NCI-H82 treated with DMSO at 0.1 percent for 48 hours (cell line): ENCODE data around the gene SMYD3.

Experiments
- DNase-seq: peaks from one replicate; lab custom pipeline; 2025; ENCODE audit not compliant: unreplicated experiment; lab: John Stamatoyannopoulos, UW

SMYD3 gene

DNA sequence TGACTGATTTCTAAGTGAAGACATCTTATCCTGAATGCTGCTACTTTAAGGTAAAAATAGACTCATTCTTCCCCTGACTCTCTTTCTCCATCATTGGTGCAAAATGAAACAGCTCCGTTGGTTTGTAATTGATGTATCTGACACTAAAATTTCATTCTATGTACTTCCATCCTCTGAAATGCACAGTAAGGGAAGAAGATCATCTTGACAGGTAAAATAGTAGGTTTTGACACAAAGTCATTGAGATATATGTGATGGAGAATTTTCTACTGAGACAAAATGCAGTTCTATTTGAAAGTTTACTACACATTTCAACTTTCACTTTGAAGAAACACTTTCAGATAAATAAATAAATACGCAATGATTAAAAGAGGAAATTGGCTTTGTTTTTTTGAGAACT, 348.9 kb downstream of the SMYD3 start:
- no peak for DNase-seq

GRCh38 chr1:246157516-246157915, 349.6 kb downstream of the SMYD3 start:
- DNase-seq: no peak

DNA sequence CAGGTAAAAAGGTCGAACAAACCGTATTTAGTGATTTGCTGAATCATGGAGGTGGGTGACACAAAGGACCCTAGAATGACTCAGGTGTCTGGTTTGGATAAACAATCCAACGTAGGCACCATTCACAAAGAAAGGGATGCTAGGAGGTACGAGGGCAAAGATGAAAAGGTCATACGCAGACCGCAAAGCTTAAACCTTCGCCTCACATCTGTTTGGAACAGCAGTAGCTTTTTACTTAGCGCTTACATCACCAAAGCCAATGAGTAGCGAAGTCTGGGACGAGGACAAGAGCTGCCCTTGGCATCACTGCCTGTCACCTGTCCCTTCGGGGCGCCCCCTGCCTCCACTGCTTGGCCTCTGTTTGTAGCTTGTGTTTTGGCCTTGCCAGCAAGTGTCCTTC, 350.2 kb downstream of the SMYD3 start:
- DNase-seq: no peak

DNA sequence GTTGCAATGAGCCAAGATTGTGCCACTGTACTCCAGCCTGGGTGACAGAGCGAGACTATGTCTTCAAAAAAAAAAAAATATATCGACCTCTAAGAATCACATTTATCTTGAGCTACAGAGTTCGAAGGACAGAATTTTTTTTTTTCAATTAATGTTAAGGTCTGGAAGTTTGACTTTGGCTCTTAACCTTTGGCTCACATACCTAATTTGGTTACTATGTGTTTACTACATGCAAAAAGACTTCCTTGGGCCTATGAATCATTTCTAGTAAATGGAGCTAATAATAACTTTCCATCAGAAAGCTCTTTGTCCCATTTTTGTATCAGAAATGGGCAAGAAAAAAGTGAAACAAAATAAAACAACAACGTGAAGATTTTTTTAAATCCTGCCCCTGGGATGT, 351.2 kb downstream of the SMYD3 start:
- DNase-seq: no peak

DNA sequence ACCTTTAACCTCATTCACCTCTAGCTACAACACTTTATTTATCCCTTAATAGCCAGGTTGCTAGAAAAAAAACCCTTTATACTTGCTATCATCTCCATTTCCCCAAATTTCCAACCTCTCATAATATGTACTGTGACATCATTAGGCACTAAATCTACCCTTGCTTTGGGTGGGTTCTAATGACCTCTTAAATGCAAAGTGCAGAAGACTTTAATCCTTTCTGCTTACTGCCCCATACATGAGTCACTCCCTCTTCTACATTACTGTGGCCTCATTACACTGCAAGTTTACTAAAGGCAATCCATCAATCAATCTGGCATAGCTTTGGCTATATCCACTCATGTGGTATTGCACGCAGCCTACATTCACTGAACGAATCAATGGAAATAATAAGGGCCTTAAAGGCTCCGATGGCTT, 353.3 kb downstream of the SMYD3 start:
- peak; percentile 20 for DNase-seq

GRCh38 chr1:246152986-246153431, 354.1 kb downstream of the SMYD3 start:
- no peak for DNase-seq

DNA sequence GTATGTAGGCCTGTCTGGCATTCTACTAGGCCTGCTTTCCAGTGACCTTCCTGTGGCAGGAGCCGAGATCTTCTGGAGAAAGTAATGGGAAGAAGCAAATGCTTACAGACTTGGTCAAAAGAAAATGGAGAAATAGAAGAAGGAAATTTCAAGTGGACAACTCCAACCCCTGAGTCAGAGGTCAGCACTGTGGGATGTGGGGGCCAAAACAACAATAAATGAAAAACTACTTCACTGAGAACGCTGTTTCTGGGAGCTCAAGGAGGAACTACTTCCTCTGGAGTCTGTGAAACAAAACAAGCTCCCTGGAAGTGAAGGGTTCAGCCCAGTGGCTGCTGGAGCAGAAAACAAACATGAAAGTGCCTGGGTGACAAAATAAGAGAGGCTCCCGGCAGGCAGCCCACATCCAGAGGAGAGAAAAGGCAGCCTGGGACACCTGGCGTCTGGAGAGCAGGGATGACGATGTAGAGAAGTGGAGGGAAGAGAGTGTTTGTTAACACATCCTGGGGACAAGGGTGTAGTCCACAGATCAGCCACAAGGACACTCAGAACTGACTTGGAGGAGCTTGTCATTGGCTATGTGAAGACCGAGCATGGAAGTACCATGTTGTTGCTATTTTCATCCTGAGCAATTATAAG, 355.2 kb downstream of the SMYD3 start:
- no peak for DNase-seq

DNA sequence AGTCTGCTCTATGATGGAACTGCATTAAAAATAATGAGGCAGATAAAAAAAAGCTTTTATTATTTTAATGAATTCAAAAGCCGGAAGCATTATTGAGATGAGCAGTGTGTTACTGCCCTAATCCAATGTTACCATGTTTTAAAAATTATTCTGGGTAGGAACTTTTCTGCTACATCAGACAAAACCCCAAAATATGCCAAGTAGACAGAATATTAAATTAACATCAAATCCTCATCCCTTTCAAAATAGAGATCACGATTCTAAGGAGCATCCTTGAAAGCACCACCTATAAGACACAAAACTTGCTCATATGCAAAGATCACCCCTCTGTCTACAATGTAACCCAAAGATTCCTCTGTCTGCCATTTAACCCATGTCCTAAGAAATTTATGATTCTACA, 357.5 kb downstream of the SMYD3 start:
- DNase-seq: no peak

DNA sequence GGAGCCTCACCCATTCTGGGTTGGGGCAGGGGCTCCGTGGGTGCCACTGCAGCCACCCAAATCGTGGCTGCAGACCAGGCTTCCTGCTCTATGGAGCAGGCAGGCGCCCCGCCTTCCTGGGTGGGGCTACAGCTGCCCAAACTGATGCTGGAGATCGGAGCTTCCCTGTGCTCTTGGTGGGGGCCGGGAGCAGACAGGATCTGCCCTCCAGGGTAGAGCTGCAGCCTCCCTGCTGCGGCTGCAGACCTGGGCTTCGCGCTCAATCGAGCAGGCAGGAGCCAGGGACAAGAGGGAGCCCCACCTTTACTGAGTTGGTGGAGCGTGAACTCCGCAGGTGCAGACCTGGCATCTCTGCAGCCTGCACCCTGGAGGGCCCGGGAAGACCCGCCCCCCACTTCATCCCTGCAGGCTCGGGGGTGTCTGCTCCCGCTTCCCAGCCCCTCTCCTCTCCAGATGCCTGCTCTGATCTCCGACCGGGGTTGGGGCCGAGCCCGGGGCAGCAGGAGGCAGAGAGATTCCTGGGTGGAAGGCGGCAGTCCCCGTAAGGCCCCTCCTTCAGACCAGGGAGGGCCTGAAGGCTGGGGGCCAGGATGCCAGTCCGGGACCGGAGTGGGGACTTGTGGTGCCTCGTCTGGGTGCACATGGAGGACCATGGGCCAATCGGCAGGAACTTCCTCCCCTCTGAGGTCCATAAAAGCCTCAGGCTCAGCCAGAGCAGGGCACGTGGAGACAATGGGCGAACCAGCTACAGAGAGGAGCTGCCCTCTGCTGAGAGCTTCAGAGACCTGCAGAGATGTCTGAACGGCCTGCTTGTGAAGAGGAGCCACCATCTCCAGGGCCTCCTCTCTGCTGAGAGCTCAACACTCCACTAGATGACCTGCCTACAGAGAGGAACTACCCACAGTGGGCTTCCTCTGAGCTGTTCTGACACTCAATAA, 359.3 kb downstream of the SMYD3 start:
- DNase-seq: no peak

- no peak for DNase-seq
These were observed 360.1 kb downstream of the SMYD3 start for GRCh38 chr1:246146804-246147523.

DNA sequence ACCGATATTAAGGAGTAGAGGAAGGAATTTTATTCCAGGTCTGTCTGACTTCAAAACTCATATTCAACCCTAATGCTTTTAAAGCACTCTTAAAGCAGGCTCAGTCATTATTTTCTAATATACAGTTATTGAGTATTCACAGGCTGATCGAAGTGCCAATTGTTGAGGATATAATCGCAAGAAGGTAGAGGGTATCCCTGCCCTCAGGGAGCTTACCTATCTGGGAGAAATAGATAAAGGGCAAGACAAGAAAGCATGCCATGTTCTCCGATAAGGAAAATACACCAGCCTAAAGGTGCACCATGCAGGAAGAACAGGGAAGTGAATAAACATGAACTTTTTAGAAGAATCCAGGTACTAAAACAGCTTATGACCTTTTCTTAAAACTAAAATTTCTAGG, 361.2 kb downstream of the SMYD3 start:
- DNase-seq: no peak

- DNase-seq: no peak
These were observed 362.1 kb downstream of the SMYD3 start for GRCh38 chr1:246144931-246145330.

DNA sequence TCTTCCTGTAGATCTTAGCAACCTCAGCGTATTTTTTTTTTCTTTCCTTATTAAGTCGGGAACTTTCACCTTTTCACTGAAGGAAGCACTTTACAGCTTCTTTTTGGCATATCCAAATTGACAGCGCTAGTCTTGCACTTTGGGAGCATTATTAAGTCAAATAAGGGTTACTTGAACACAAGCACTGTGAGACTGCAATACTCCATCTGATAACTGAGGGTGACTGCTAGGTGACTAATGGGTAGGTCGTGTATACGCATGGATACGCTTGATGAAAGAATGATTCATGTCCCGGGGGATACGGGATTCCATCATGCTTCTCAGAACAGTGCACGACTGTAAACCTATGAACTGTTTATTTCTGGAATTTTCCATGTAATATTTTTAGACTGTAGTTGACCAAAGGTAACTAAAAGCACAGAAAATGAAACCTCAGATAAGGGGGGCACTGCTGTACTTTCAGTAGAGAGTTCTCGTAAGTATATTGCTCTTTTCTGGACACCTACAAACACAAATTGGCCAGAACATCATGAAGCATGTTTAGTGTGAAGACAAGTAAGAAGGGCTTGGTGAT, 364.7 kb downstream of the SMYD3 start:
- no peak for DNase-seq

- DNase-seq: no peak
These were observed 365.8 kb downstream of the SMYD3 start for GRCh38 chr1:246141306-246141705.

- no peak for DNase-seq
These were observed 367.3 kb downstream of the SMYD3 start for GRCh38 chr1:246139745-246140182.

DNA sequence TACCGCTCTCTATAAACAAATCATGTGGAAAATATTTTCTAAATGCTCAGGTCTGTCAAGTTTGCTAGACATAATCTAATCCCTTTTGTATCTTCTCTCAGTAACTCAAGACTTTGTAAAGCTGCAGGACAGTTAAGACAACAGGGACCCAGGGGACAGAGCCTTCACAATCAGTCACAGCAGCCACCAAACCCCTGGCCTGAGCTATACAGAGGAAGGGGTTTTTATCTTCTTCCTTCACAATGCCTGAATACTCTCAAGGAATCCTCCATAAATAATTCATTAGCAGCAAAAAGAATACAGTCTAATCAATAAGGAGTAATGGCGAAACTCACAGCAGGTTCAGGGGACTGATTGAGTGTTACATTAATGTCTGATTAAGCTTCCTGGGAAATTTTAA, 368.3 kb downstream of the SMYD3 start:
- DNase-seq: no peak

DNA sequence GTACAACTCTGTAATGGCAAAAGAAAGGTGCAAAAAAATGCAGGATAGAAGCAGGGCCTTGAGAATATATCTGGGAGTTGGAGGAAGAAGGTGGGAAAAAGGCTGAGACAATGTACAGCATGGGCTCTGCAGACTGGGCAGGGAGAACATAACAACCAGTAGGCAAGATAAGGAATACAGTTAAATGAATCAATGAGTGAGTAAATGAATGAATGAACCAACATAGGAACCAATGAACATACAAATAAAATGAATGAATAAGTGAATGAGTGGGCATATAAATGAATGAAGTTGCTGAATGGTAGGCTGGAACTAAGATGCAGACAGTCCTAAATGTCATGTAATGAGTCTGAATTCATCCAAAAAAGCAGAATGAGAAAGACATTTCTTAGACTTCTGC, 370.6 kb downstream of the SMYD3 start:
- DNase-seq: no peak

DNA sequence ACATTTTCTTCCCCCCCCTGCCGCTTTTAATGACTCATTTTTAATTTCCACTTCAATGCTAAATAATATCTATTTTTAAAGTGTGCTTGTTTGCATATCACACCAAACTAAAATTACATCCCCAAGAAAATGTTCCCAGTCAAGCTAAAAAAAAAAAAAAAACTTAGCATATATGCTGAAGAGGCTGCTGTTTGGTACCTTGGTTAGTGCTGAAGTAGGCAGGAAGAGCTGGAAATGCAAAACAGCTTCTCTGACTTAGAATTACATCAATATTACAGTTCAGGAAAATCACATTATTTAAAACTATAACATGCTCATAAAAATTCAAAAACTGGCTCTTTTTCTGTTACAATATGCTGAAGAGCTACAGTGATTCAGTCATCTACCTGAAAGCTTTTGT, 372.3 kb downstream of the SMYD3 start:
- no peak for DNase-seq

- no peak for DNase-seq
These were observed 376.0 kb downstream of the SMYD3 start for GRCh38 chr1:246131095-246131494.

GRCh38 chr1:246128494-246129069, 378.5 kb downstream of the SMYD3 start:
- DNase-seq: no peak

DNA sequence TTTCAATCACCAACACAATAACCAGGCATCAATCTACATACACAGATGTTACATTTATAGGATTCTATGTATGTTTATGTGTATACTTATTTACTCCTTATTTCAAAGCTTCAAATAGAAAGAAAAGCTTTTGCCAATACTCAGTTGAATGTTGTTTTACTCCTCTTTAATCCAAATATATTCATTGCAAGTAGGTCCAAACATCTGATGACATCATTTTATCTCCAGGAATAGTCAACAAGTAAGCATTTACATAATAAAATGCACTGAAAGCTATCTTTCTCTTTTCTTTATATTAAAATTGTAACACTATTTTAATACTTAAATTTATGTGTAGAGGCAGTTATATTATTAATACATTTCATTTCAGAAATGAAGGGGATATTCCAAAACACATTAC, 380.5 kb downstream of the SMYD3 start:
- no peak for DNase-seq
